Measurements from ENCODE around the gene TMEFF2. TPM values are rescaled to one million over a fixed set of nuclear protein-coding genes. Genes with fewer than 3 reads are reported as not detected.
A peak's percentile ranks its signal among the peaks of the same experiment; 100 is the strongest.

The TMEFF2 gene
- total and polyA plus RNA-seq, 9 donors, result 7.7 to 35.3 (median 28.2) TPM

DNA sequence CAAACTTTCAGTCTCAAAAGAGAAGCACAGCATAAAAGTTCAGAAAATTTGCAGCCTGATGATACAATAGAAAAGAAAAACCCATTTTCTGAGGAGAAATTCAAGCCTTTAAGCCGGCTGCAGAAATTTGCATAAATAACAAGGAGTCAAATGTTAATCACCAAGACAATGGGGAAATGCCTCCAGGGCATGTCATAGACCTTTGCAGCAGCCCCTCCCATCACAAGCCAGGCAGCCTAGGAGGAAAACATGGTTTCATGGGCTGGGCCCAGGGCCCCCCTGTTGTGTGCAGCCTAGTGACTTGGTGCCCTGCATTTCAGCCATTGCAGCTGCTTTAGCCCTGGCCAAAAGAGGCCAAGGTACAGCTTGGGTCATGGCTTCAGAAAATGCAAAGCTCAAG lies 293.7 kb downstream of the TMEFF2 start:
- Histone ChIP-seq H3K4me3 (ENCODE audit: low read length) (no peak overlapping the region), H3K9me3 (replicated peaks; ENCODE audit: control insufficient read depth, low read depth, low read length) (no peaks in the 10 kb centered on the region), H3K27ac (ENCODE audit: low read length) (no peak overlapping the region), H3K36me3 (ENCODE audit: control insufficient read depth, insufficient read depth, low read length) (no peaks in the 10 kb centered on the region), H3K4me1 (ENCODE audit: control insufficient read depth, insufficient read depth, low read length) (no peaks in the 10 kb centered on the region), H3K27me3 (ENCODE audit: control insufficient read depth, insufficient read depth, low read length) (no peaks in the 10 kb centered on the region)
- 100% methylated on average over 1 of the region's 1 CpG for WGBS (ENCODE audit: insufficient coverage)
- DNase-seq, result no peak

- 42% methylated on average over 2 of the region's 2 CpGs for WGBS (ENCODE audit: insufficient coverage)
- Histone ChIP-seq H3K36me3 (ENCODE audit: control insufficient read depth, insufficient read depth, low read length) (no peaks in the 10 kb centered on the region), H3K4me1 (ENCODE audit: control insufficient read depth, insufficient read depth, low read length) (no peaks in the 10 kb centered on the region), H3K4me3 (ENCODE audit: low read length) (no peak overlapping the region), H3K27ac (ENCODE audit: low read length) (no peak overlapping the region), H3K9me3 (replicated peaks; ENCODE audit: control insufficient read depth, low read depth, low read length) (no peaks in the 10 kb centered on the region), H3K27me3 (ENCODE audit: control insufficient read depth, insufficient read depth, low read length) (no peaks in the 10 kb centered on the region)
- peak; percentile 44 for DNase-seq
These were observed 295.3 kb downstream of the TMEFF2 start for GRCh38 chr2:191899410-191899809.
